ENCODE data around the gene KIF3B.

GRCh38 chr20:32360333-32360634, 82.8 kb downstream of the KIF3B start:
- TF ChIP-seq CTCF (IDR thresholded peaks at IDR 0.05) (no peak), POLR2A (IDR thresholded peaks at IDR 0.05) (no peak)
